K562 treated with DMSO at 1 percent for 12 hours (cell line): Measurements from ENCODE around the gene SGCD. TPM values are rescaled to one million over a fixed set of nuclear protein-coding genes. Genes with fewer than 3 reads are reported as not detected.

ENCODE experiments used
- total RNA-seq: library from RNA; unstranded; fragments of 300-600 nt; gene quantifications from 2 replicates; pipeline ENCODE4 v1.2.3, GENCODE V29; 2022; ENCODE audit not compliant: insufficient read depth

SGCD gene
- not detected in 2 replicates for total RNA-seq

GRCh38 chr5:156326718-156327259 lies at the start of gene SGCD:
TSS of gene SGCD (plus strand) at chr5:156327164.

